HG02870 (cell line): ENCODE data around the gene TLE2.
"Not testable (repeated sequence)": the region's sequence is repeated elsewhere in the genome, so short reads cannot be mapped to it uniquely, and the experiment has no call there.

ENCODE experiments used
- ATAC-seq: cut with Tn5 transposase; IDR thresholded peaks from one replicate; pipeline ENCODE4 v1.9.1; 2021; ENCODE audit warnings: mild to moderate bottlenecking, moderate library complexity; ENCODE audit not compliant: unreplicated experiment

The TLE2 gene

DNA sequence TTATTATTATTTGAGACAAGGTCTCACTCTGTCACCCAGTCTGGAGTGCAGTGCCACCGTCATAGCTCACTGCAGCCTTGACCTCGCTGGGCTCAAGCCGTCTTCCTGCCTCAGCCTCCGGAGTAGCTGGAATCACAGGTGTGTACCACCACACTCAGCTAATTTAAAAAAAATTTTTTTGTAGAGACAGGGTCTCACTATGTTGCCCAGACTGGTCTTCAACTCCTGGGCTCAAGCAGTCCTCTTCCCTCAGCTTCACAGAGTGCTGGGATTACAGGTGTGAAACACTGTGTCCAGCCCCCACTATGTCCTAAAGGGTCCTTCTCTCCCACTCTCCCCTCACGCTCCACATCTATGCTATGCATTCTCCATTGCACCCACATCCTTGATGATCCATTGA, 9.1 kb upstream of the TLE2 start:
- ATAC-seq = no peak

DNA sequence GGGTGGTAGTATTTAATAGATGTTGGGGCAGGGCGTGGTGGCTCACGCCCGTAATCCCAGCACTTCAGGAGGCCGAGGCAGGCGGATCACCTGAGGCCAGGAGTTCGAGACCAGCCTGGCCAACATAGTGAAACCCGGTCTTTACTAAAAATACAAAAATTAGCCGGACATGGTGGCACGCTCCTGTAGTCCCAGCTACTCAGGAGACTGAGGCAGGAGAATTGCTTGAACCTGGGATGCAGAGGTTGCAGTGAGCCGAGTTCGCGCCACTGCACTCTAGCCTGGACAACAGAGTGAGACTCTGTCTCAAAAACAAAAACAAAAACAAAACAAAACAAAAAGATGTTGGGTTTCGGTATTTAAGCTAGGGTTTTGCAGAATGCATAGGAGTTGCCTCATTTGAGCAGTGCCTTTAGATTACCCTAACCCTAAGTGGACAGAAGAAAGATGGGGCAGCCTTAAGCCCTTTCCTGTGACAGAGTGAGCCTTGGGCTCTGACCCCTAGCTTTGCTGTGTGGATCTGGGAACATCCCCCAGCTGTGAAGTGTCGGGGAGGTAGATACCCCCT, 8.0 kb upstream of the TLE2 start:
- not testable (repeated sequence) for ATAC-seq

DNA sequence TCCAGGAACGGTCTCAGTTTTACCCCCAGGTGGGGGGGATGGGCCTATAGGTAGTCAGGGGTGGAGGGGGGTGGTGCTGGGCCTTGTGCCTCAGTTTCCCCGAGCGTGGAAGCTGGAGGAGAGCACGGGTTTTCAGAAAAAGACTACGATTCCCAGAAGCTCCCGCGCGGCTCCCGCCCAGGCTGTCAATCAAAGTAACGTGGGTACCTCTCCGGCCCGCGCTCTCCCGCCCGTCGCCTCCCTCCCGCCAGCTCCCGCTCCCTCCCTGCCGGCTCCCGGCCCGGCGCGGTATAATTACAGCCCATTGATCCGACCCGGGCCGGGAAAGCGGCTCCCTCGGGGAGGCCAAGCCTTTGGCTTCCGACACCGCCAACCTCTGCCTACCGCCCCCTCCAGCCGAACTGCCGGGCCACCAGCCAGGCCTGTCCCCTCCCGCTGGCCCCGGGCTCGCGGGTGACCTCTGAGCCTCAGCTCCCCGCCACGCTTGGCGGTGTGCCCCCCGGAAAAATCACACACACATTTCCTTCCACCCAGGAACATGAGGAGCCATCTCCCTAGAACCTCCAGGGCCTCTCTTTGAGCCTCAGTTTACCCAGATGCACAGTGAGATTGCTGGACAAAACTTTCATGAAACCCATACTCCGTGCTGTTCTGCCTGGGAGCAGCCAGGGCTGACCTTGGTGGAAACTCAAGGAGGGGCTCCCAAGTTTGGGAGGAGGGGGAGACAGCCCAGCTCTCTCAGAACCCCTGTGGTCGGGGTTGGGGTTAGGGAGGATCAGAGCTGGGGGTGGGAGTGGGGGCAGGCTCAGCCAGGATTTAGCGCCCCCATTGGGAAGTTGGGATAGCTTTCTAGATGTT, 7.3 kb upstream of the TLE2 start:
- peak; percentile 37 for ATAC-seq

DNA sequence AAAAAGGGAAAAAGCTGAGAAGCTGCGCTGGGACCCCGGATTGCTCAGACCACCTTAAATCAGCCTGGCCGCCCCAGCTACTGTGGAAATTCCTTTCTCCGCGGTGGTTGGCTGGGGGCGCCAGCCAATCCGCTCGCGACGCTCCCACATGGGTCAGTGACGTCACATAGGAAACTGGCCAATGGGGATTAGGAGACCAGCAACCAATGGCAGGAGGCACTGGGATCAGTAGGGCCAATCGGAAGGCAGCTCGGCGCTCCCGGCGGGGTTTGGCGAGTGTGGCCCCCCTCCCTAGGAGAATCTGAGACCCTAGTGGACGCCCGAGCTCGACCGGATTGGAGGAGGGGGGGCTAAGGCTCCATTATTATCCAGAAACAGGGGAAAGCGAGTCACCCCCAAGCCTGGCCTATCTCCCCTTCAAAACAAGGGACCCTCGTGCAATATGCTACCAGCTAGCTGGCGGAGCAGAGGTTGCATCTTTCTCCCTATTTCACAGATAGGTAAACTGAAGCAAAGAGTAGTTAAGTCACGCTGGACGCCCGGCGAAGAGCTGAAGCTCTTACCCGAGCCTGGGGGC, 6.5 kb upstream of the TLE2 start:
- peak; percentile 88 for ATAC-seq

DNA sequence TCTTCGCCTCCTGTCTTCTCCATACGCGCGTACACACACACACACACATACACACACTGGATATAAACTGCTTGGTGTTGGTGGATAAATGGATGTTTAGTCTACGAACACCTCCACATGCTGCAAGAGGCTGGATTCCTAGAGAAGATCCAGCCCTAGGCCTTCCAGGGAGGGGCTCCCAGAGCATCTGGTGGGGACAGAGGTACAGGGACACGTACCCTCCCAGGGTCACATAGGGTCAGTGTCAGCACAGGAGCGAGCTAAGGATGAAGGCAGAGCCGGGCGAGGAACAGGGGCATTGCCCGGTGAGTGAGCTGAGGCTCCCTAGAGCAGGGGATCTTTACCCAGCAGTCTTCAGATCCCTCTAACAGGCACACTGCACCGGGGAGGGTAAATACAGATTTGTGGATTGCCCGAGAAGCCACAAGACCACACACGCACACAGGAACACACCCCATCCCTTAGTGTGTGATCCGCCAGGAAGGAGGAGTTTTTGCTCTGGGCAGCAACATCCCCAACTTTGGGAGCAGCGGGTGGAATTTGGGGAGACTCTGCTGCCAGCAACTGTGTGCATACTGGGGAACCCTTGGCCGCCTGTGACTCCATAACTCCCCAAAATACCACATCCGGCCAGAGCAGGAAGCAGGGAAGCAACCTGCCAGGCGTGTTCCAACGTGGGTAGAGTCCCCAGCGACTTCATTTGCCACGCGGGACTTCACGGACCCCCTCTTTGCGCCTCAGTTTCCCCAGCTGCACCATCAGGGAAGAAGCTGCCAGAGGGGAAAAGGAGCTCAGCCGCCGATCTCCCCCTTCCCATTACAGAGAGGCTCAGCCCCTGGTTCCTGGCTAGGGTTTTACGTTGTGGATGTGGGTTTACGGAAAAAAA, 5.8 kb upstream of the TLE2 start:
- no peak for ATAC-seq

DNA sequence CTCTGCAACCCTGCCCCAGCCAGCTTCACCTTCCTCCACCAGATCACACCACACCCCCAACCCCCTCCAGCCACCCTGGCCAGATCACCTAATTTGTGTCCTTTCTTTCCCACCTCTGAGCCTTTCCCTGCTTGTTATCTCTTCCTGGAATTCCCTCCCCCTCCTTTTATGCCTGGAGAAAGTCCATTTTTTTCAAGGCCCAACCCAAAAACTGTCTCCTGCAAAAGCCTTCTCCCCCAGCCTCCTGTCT, 5.3 kb upstream of the TLE2 start:
- ATAC-seq = no peak

DNA sequence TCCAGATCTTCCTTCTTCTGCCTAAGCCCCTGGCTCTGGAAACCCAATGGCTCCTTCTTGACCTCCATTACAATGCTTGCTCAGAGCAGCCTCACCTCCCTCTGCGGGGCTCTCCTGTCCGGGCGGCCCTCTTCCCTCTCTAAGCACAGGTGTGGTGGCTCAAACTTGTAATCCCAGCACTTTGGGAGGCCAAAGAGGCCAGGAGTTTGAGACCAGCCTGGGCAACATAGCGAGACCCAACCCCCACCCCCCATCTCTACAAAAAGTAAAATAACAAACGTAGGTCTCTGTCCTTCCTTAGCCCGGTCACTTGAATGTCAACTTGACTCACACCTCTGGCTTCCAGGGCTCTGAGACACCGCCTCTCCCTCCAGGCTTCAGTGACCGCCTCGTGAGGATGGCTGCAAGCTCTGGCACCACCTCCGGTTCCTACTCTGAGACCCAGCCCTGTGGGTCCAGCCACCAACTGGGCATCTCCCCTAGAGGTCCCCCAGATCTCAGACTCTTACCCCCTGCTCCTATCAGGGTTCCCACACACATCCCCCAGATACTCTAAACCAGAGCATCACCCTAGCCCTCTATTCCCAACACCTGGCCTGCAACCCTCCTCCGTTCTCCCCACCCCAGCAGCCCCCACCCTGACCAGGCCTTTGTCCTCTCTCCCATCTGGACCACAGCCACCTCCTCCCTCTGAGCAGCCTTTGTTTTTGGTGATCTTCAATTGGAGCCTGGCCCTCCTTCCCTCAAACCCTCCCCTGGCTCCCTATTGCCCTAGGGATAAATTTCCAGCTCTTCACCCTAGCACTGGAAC, 4.7 kb upstream of the TLE2 start:
- no peak for ATAC-seq

DNA sequence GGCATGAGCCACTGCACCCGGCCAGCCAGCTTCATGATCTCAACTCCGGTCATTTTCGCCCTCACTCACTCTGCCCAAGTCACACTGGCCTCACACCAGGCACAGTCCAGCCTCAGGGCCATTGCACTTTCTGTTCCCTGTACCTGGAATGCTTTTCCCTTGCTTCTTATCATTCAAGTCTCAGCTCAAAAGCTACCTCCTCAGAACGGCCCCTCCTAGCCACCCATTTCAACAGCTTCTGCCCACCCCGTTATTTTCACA, 2.5 kb upstream of the TLE2 start:
- no peak for ATAC-seq

DNA sequence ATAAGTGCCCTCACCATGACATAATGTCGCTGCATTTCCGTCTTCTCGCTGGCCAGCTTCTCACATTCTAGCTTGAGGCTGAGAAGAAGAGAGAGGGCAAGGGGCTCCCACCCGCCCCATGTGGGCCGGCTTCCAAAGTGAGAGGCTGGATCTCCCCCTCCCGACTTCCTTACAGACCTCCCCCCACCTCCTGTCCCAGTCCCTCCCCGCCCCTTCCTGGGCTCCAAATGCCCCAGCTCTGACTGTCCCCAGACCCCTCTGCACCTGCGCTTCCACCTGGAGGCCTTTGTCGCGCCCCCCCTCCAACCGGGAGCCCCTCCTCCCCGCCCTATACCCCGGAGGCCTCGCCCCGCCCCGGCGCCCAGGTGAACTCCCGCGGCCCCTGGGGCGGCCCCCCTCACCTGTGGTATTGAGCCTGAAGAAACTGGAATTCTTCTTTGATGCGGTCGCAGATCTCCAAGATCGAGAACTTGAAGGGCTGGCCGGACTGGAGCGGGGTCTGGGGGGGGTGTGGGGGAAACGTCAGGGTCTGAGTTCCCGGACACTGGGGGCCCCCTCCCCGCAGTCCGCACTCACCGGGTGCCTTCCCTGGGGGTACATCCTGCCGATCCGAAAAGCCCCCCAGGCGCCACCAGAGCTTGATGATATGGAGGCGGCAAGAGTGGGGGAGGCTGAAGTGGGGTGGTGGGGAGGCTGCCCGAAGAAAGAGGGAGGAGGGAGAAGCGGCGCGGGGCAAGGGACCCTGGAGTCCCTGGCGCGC, 595 bp downstream of the TLE2 start:
- ATAC-seq = no peak

DNA sequence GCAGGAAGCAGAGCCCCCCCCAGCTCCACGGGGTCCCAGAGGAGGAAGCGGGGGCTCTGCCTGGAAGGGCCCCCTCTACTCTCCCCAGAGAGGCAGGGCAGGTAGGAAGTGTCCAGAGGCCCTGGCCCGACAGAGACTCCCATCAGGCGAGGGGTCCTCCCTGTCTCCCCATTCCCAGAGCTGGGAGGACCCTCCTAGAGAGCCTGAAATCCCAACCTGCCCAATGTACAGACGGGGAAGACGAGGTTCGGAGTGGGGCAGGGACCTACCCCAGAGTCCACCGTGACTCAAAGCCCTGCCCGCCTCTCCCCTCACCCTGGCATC, 1.1 kb downstream of the TLE2 start:
- no peak for ATAC-seq

DNA sequence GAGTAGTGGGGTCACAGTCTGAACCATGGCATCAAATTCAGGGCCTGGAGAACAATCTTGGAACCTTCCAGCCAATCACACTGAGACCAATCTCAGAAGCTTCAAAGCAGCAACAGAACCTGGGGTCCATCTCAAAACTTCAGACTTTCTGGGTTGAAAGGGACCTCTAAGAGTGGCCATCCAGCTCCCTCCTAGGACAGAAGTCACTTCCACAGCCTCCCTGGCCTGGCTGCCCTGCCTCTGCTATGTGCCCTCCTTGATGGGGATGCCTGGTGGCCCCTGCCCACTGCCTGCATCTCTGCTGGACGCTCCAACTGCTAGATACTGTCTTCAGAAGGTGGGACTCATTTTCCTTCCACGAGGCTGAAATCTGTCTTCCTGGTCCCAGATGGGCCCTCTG, 1.8 kb downstream of the TLE2 start:
- ATAC-seq = no peak

DNA sequence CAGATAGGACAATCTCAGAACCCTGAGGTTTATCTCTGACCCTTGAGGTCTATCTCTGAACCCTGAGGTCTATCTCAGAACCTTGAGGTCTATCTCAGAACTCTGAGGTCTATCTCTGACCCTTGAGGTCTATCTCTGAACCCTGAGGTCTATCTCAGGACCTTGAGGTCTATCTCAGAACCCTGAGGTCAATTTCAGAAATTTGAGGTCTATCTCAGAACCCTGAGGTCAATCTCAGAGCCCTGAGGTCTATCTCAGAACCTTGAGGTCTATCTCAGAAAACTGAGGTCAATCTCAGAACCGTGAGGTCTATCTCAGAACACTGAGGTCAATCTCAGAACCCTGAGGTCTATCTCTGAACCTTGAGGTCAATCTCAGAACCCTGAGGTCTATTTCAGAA, 2.3 kb downstream of the TLE2 start:
- no peak for ATAC-seq

DNA sequence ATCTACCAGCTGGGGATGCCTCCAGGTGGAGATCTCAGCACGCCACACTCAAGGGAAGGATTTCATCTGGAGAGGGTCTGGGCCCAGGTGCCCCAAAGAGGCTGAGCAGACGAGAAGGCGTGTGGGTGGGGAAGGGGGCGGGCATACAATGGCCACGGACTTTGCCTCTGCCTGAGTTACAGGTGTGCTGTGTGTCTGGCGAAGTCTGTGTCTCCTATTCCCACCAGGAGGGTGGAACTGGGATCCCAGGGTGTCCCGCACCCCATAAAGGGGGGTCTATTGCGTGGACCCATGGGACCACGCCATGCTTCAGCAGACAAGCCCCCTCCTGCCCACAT, 3.6 kb downstream of the TLE2 start:
- ATAC-seq = no peak

DNA sequence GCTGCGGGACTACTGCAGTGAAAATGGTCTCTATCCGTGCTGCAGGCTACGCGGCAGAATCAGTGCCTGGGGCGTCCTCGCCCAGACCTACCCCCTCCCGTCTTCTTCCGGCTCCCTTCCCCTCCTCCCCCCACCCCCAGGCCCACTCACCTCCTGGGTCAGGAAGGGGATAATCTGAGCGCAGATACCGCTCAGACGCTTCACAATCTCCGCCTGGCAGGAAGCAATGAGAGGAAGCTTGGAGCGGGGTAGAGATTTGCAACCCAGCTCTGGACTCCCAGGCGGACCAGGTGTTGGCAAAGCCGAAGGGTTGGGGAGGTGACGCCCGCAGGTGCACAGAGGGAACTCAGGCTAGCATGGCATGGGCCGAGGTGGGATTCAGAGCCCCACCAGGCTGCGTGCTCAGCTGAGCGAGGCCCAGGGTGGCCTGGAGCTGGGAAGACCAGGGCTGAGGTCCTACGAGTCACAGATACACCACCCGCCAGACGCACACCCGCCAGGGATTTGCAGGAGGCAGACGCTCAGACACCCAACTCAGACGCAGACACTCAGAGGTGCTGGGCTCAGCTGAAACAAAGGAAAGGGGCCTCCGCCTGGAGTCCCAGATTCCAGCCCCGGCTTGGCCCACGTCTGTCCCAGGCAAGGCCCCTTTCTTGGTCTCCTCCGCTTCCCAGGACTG, 4.1 kb downstream of the TLE2 start:
- no peak for ATAC-seq

DNA sequence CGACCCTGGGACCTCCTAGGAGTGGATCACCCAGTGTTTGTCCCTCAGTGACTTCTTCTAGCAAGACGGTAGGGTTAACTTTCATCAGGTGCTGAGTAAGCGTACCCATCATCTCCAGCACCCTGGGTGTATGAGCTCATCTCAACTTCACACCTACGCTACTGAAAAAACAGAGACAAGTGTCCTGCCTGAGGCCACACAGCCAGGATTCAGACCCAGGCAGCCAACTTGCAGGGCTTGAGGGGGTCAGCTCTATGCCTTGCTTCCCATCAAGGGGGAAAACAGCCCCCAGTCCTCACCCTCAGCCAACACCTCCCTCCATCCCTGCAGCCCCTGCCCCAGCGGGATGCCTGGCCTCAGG, 4.6 kb downstream of the TLE2 start:
- no peak for ATAC-seq

DNA sequence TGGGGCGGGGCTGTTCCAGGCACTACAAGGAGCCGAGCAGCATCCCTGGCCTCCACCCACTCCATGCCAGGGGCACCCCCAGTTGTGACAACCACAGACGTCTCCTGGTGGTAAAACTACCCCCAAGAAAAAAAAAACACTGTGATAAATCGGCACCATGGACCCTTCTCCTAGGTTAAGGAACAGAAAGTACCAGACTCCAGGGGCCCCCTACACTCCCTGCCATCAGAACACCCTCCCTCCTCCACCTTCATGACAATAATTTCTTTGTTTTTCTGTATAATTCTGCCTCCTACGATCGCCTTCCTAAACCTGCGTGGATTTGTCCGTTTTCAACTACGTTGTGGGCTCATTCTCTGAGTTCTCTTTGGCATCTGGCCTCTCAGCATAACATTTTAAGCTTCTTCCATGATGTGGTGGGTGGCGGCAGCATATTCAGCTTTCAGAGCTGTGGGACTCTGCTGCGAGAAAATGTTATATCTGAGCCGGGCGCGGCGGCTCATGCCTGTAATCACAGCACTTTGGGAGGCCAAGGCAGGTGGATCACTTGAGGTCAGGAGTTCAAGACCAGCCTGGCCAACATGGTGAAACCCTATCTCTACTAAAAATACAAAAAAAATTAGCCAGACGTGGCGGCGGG, 8.6 kb downstream of the TLE2 start:
- ATAC-seq = no peak

DNA sequence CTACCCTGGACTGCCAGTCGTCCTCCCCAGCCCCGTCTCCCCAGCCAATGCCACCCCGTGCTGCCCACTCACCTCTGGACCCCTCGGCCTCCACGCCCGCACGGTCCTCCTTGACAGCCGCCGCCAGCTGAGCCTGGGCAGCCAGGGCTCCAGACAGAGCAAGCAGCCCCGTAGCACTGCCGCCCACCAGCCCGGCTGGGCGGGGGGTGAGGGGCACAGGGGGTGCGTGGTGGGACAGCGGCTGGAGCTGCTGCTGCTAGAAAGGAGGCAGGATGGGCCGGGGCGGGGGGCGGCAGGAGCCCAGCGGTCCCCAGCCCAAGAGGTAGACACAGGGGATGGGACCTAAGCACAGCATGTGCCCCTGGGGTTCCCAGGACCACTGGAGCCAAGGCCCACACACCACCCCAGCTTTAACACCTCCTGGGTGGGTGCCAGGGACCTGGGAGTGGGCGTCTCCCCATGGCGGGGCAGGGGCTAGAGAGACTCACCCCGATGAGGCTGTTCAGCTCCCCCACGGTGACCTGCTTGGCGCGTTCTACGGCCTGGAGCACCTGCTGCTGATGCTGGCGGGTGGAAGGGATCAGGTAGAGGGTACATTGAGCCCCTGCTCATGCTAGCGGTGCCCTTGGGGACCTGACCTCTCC, 9.7 kb downstream of the TLE2 start:
- ATAC-seq = no peak

DNA sequence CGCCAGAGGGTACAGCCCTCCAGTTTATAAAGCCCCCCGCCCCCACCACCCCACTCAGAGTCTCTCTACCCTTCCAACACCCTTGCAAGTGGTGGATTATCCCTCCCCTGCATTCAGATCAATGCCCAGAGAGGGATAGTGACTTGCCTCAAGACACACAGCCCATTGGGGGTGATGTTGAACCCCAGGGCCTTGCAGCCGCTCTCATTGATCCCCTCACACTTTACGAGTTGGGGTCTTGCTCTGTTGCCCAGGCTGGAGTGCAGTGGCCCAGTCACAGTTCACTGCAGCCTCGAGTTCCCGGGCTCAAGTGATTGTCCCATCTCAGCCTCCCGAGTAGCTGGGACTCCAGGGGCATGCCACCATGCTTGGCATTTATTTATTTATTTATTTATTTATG, 11.2 kb downstream of the TLE2 start:
- no peak for ATAC-seq
